EL (cell line): ENCODE results near the gene HIRIP3.

ENCODE experiments used
- DNase-seq: peaks from one replicate; pipeline ENCODE4 v3.0.0-alpha.2; 2016

Gene HIRIP3

GRCh38 chr16:29958756-29959155, 36.7 kb downstream of the HIRIP3 start:
- DNase-seq: no peak

- no peak for DNase-seq
Observed at GRCh38 chr16:29951625-29952365, 43.6 kb downstream of the HIRIP3 start.

- DNase-seq: no peak
Observed at GRCh38 chr16:29950806-29951461, 44.5 kb downstream of the HIRIP3 start.

GRCh38 chr16:29947897-29948296, 47.5 kb downstream of the HIRIP3 start:
- DNase-seq: no peak

- peak; percentile 98 for DNase-seq
Observed at GRCh38 chr16:29943846-29944799, 51.3 kb downstream of the HIRIP3 start.
